Measurements from ENCODE around the gene CNN1. TPM values are rescaled to one million over a fixed set of nuclear protein-coding genes. Genes with fewer than 3 reads are reported as not detected.

The CNN1 gene
- total RNA-seq = 1,000 to 10,000 TPM; 1,586 to 3,058 (median 2,656) TPM
- polyA plus RNA-seq = 100 to 1,000 TPM in 1 of 3 donors, 10 to 100 TPM in 1, 1 to 10 TPM in 1; 4.9 to 115 (median 45.0) TPM

GRCh38 chr19:11538232-11539036, at the start of gene CNN1:
Gene CNN1, plus strand, starts transcription at chr19:11538851. Its CDS starts 77 bp downstream, at chr19:11538928.
- Histone ChIP-seq H3K9me3 (no peaks in the 10 kb centered on the region), H3K27ac (peak within 1 kb of the TSS; percentile 94 to 99 (median 98)), H3K4me3 (peak within 1 kb of the TSS; percentile 72 to 79 (median 74)), H3K27me3 (no peaks in the 10 kb centered on the region), H3K36me3 (peaks cover 2 to 26% (median 7%) of the 10 kb centered on the region in 4 donors), H3K4me1 (peaks cover 0 to 56% (median 50%) of the 10 kb centered on the region in 4 donors)
- intact Hi-C loops (cut with DNase I) = loop anchor here (5.0 kb wide), 1 partner anchor 381 kb away; the partner anchor contains the start of gene SPC24
- TF ChIP-seq POLR2AphosphoS5 (IDR thresholded peaks at IDR 0.05) (peak; percentile 96 to 99 (median 99)), EP300 (IDR thresholded peaks at IDR 0.05) (peak in 3 of 4 donors; percentile 72 to 80 (median 77)), POLR2A (IDR thresholded peaks at IDR 0.05) (peak; percentile 96 to 99), CTCF (IDR thresholded peaks at IDR 0.05) (no peak)
- WGBS, 2 donors = 25 to 26% methylated on average over 21 of the region's 21 CpGs
- DNase-seq = peak; percentile 98

- H3K9me3 ChIP-seq = no peaks in the 10 kb centered on the region
- H3K4me3 ChIP-seq = no peak overlapping the region
- peaks cover 0 to 22% (median 4%) of the 10 kb centered on the region in 3 donors for H3K27me3 ChIP-seq
- no peaks in the 10 kb centered on the region for H3K4me1 ChIP-seq
- DNase-seq = no peak
- WGBS, 2 donors = 94 to 97% methylated on average over 7 of the region's 7 CpGs
- H3K27ac ChIP-seq = no peak overlapping the region
- H3K36me3 ChIP-seq = peaks cover under 1 to 64% (median 8%) of the 10 kb centered on the region in 4 donors
- TF ChIP-seq POLR2A (IDR thresholded peaks at IDR 0.05) (no peak), CTCF (IDR thresholded peaks at IDR 0.05) (no peak), POLR2AphosphoS5 (IDR thresholded peaks at IDR 0.05) (no peak), EP300 (IDR thresholded peaks at IDR 0.05) (no peak)
- intact Hi-C loops (cut with DNase I) = no loop called here
These were observed 49.3 kb upstream of the CNN1 start for GRCh38 chr19:11489378-11489777.

- no peak overlapping the region for H3K4me3 ChIP-seq
- TF ChIP-seq EP300 (IDR thresholded peaks at IDR 0.05) = no peak
- no peak for TF ChIP-seq POLR2AphosphoS5 (IDR thresholded peaks at IDR 0.05)
- no peaks in the 10 kb centered on the region for H3K9me3 ChIP-seq
- H3K27ac ChIP-seq = no peak overlapping the region
- 94 to 97% methylated on average over 27 of the region's 27 CpGs for WGBS, 2 donors
- intact Hi-C loops (cut with DNase I) = no loop called here
- peaks cover 8 to 72% (median 23%) of the 10 kb centered on the region in 4 donors for H3K36me3 ChIP-seq
- H3K27me3 ChIP-seq = no peaks in the 10 kb centered on the region
- DNase-seq = no peak
- peaks cover 0 to 5% (median 2%) of the 10 kb centered on the region in 4 donors for H3K4me1 ChIP-seq
These were observed 43.9 kb upstream of the CNN1 start for GRCh38 chr19:11494634-11495285.

- Histone ChIP-seq H3K4me3 (no peak overlapping the region), H3K27ac (no peak overlapping the region), H3K4me1 (peaks cover 0 to 5% (median 2%) of the 10 kb centered on the region in 4 donors), H3K36me3 (peaks cover 8 to 65% (median 23%) of the 10 kb centered on the region in 4 donors), H3K27me3 (no peaks in the 10 kb centered on the region), H3K9me3 (no peaks in the 10 kb centered on the region)
- DNase-seq = no peak
- 91 to 93% methylated on average over 10 of the region's 10 CpGs for WGBS, 2 donors
- no peak for TF ChIP-seq POLR2A (IDR thresholded peaks at IDR 0.05)
- no peak for TF ChIP-seq CTCF (IDR thresholded peaks at IDR 0.05)
- no peak for TF ChIP-seq POLR2AphosphoS5 (IDR thresholded peaks at IDR 0.05)
- no peak for TF ChIP-seq EP300 (IDR thresholded peaks at IDR 0.05)
- intact Hi-C loops (cut with DNase I) = no loop called here
These were observed 43.2 kb upstream of the CNN1 start for GRCh38 chr19:11495481-11495880.

- H3K27ac ChIP-seq = no peak overlapping the region
- intact Hi-C loops (cut with DNase I) = loop anchor here (2.0 kb wide), 1 partner anchor 91 kb away; no protein-coding TSS in a partner anchor
- no peaks in the 10 kb centered on the region for H3K9me3 ChIP-seq
- peaks cover 8 to 61% (median 23%) of the 10 kb centered on the region in 4 donors for H3K36me3 ChIP-seq
- WGBS, 2 donors = 96 to 97% methylated on average over 22 of the region's 22 CpGs
- DNase-seq = no peak
- no peak overlapping the region for H3K4me3 ChIP-seq
- H3K4me1 ChIP-seq = peaks cover 0 to 5% (median 2%) of the 10 kb centered on the region in 4 donors
- no peaks in the 10 kb centered on the region for H3K27me3 ChIP-seq
- no peak for TF ChIP-seq EP300 (IDR thresholded peaks at IDR 0.05)
- no peak for TF ChIP-seq POLR2AphosphoS5 (IDR thresholded peaks at IDR 0.05)
- TF ChIP-seq POLR2A (IDR thresholded peaks at IDR 0.05) = no peak
- no peak for TF ChIP-seq CTCF (IDR thresholded peaks at IDR 0.05)
These were observed 42.8 kb upstream of the CNN1 start for GRCh38 chr19:11495885-11496284.

All from sigmoid colon (tissue), 7 donors.